Aorta (tissue), 5 donors: Measurements from ENCODE around the gene GMDS. TPM values are rescaled to one million over a fixed set of nuclear protein-coding genes. Genes with fewer than 3 reads are reported as not detected.

Experiments used
- ATAC-seq: fragments of 200-7000 bp; cut with Tn5 transposase; one replicate; pipeline ENCODE4 v1.9.1; 2022; ENCODE audit warnings: moderate library complexity; ENCODE audit not compliant: low FRiP score
- DNase-seq, 2 donors: peaks; one replicate each; pipeline ENCODE4 v3.0.0-alpha.2; 2020
- H3K27ac ChIP-seq, 2 donors: one replicate each; pipeline ENCODE4 v1.5.1; 2013; ENCODE audit warnings: low read length in 2 of 2, mild to moderate bottlenecking in 2 of 2, moderate library complexity in 2 of 2, control low read depth in 1 of 2, inconsistent platforms in 1 of 2, low read depth in 1 of 2
- H3K27me3 ChIP-seq, 2 donors: one replicate each; pipeline ENCODE4 v1.6.1; 2013; ENCODE audit warnings: control low read depth in 1 of 2, low read length in 1 of 2, mild to moderate bottlenecking in 1 of 2, moderate library complexity in 1 of 2; ENCODE audit not compliant: insufficient read depth in 2 of 2, control insufficient read depth in 1 of 2
- H3K36me3 ChIP-seq, 2 donors: one replicate each; pipeline ENCODE4 v1.6.1; 2013; ENCODE audit warnings: control low read depth in 1 of 2, low read length in 1 of 2, mild to moderate bottlenecking in 1 of 2; ENCODE audit not compliant: insufficient read depth in 2 of 2, control insufficient read depth in 1 of 2
- H3K4me1 ChIP-seq, 2 donors: one replicate each; pipeline ENCODE4 v1.6.1; 2013; ENCODE audit warnings: low read length in 2 of 2, control low read depth in 1 of 2, mild to moderate bottlenecking in 1 of 2, moderate library complexity in 1 of 2; ENCODE audit not compliant: insufficient read depth in 2 of 2, control insufficient read depth in 1 of 2
- H3K4me3 ChIP-seq, 2 donors: one replicate each; pipeline ENCODE4 v1.5.1; 2013; ENCODE audit warnings: low read length in 2 of 2, control low read depth in 1 of 2, mild to moderate bottlenecking in 1 of 2
- H3K9me3 ChIP-seq: one replicate; pipeline ENCODE4 v1.6.1; 2013; ENCODE audit warnings: mild to moderate bottlenecking, low read length; ENCODE audit not compliant: control insufficient read depth
- WGBS, 2 donors: extraction: QIAGEN DNeasy Blood & Tissue Kit; methylation state at CpG; one replicate each; pipeline ENCODE4 v1.1.7; 2013; 5-methylcytosine and 5-hydroxymethylcytosine counted together
- intact Hi-C, 2 donors: fragments of 100-400 bp; cut with DNase I; formaldehyde crosslinking; loops; one replicate each; pipeline versions ENCODE4 v1.14.2 to v1.15.0; 2022
- polyA plus RNA-seq, 2 donors: library from polyadenylated mRNA; stranded (reverse); fragments of 200-250 nt; gene quantifications; one replicate each; pipeline ENCODE4 v1.2.3, GENCODE V29; 2013
- total RNA-seq, 2 donors: library from RNA; stranded (reverse); fragmentation: NEBNext Ultra II Directional; extraction: Animal tissue kit (Norgen Biotek cat#: 25700); gene quantifications; one replicate each; pipeline ENCODE4 v1.2.1, GENCODE V29; 2021
- donor health status: healthy with polysubstance abuse.
- donor health status: Bipolar disorder and iron deficiency.
- donor health status: DM: no; HTN: no; CAD: no.
- donor health status: DM: no; HTN: no; CAD: no.
- donor health status: DM: yes; HTN: yes; CAD: no.

The GMDS gene
- total and polyA plus RNA-seq, 4 donors: 66.1 to 138 (median 84.9) TPM

DNA sequence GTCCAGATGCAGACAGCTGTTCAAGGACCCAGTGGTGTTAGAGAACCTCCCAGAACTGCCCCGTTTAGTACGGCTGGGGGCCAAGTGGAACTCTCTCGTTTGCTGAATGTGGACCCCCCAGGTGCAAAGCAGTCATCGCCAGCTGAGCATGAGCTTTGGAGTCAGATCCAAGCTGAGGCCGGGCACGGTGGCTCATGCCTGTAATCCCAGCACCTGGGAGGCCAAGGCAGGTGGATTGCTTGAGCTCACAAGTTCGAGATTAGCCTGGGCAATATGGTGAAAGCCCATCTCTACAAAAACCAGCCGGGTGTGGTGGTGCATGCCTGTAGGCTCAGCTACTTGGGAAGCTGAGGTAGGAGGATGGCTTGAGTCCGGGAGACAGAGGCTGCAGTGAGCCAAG is 606.0 kb downstream of the GMDS start:
- Histone ChIP-seq H3K27me3 (no peaks in the 10 kb centered on the region), H3K4me1 (no peaks in the 10 kb centered on the region), H3K36me3 (no peaks in the 10 kb centered on the region), H3K27ac (no peak overlapping the region), H3K4me3 (no peak overlapping the region), H3K9me3 (no peaks in the 10 kb centered on the region)
- ATAC-seq: no peak
- 86 to 92% methylated on average over 9 of the region's 9 CpGs for WGBS, 2 donors
- DNase-seq: no peak
- intact Hi-C loops: loop anchor here (5.0 to 10.0 kb wide), 2 partner anchors 38 to 365 kb away; no protein-coding TSS in a partner anchor

DNA sequence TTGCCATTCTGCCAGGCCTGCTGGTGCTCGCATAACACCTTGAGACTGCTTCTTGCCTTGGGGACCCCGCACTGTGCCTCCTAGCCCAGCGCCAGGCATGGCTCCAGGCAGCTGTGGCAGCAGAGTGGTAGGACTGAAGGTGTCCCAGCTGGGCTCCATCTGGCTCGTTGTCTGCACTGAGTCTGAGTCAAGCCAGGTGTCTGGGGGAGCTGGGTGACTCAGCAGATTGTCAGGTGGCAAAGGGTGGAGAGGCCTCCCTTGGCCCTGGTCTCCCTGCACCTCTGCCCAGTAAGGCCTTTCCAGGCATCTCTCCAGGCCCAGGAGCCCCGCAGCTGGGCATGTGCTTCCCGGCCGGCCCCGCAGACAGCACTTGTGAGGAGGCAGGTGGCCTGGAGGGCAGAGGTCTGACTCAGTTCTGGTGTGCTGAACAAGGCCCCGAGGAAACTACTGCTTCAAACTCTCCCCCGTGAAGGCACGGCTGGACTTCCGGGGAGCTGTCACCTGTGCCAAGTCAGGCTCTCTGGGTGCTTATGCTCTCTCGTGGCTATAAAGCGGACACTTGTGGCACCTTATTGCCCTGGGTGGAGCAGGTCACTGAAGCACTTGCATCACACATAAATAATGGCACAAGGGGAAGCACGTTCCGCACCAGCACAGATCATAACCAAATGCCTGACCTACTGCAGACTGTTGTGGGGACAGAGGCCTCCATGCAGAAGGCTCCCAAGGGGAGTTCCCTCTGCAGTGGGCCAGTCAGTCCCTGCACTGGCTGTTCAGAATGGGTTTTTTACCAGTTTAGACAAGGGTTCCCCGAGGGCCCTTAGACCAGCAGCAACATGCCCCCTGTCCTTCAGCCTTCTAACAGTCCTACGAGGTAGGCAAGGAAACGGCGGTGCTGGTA is 608.2 kb downstream of the GMDS start:
- Histone ChIP-seq H3K4me1 (no peaks in the 10 kb centered on the region), H3K27ac (no peak overlapping the region), H3K36me3 (no peaks in the 10 kb centered on the region), H3K9me3 (no peaks in the 10 kb centered on the region), H3K4me3 (no peak overlapping the region), H3K27me3 (no peaks in the 10 kb centered on the region)
- WGBS, 2 donors: 70 to 74% methylated on average over 20 of the region's 20 CpGs
- no peak for ATAC-seq
- intact Hi-C loops: loop anchor here (5.0 to 10.0 kb wide), 2 partner anchors 40 to 368 kb away; no protein-coding TSS in a partner anchor
- DNase-seq: no peak

DNA sequence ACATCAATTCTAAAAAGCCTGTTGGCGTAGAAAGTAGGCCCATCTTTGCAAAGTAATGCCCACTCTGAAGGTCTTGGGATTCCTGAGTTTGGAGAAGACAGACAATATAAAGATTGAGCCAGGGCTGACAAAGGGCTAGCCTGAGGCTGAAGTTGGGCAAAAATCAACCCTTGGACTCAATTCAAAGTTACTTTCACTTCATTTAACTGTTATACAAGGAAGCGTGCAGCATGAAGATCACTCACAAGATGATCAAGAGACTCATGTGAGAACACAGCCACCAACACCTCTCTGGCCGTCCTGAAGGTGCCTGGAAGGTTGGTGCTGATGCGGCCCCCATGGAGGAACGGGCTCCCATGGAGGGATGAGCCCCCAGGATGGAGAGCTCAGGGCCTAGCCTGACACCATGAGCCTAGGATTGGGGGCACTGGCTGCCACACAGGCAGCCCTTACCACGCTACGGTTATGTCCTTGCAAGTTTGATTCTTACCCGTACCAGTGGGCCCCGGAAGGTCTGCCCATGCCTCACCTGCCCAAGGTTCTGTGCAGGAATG is 609.1 kb downstream of the GMDS start:
- no peak overlapping the region for H3K4me3 ChIP-seq
- intact Hi-C loops: loop anchor here (5.0 to 10.0 kb wide), 2 partner anchors 41 to 368 kb away; no protein-coding TSS in a partner anchor
- DNase-seq (no peak), ATAC-seq (no peak)
- H3K4me1 ChIP-seq: no peaks in the 10 kb centered on the region
- 89 to 90% methylated on average over 9 of the region's 9 CpGs for WGBS, 2 donors
- no peak overlapping the region for H3K27ac ChIP-seq
- H3K36me3 ChIP-seq: no peaks in the 10 kb centered on the region
- no peaks in the 10 kb centered on the region for H3K9me3 ChIP-seq
- H3K27me3 ChIP-seq: no peaks in the 10 kb centered on the region

DNA sequence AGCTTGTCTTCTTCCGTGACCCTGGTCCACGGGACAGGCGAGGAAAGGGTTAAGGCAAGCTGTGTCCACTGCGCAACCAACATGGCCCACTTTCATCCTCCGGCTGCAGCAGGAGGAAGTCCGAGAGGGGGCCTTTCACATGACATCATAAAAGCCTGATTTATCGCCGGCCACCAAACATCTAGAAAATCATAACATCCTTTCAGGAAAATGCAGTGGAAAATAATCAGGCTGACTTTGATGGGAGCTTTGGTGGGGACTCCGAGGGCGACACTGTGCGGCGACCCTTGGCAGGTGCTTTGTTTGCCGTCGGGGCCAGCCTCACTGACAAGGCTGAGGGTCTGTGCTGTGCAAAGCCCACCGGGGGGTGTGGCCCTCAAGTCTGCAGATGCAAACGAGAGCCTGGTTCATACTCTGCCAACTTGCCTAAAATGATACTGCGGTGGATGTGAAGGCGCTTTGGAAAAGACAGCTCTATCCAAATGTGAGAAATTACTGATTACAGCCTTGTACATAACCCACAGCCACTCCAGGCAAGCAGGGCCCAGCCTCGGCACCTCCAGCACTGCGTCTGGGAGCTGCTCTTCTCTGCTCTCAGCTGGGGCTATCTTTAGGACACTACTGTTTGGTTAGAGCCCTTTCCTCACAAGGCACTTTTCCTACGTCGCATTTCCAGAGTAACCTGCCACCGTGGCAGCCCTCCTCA is 609.9 kb downstream of the GMDS start:
- Histone ChIP-seq H3K9me3 (no peaks in the 10 kb centered on the region), H3K27me3 (no peaks in the 10 kb centered on the region), H3K4me1 (peaks cover 0 to 4% of the 10 kb centered on the region in 2 donors), H3K36me3 (no peaks in the 10 kb centered on the region), H3K4me3 (no peak overlapping the region), H3K27ac (no peak overlapping the region)
- WGBS, 2 donors: 22 to 33% methylated on average over 23 of the region's 23 CpGs
- ATAC-seq (peak; percentile 2), DNase-seq (no peak)
- intact Hi-C loops: loop anchor here (5.0 to 10.0 kb wide), 2 partner anchors 42 to 369 kb away; no protein-coding TSS in a partner anchor

DNA sequence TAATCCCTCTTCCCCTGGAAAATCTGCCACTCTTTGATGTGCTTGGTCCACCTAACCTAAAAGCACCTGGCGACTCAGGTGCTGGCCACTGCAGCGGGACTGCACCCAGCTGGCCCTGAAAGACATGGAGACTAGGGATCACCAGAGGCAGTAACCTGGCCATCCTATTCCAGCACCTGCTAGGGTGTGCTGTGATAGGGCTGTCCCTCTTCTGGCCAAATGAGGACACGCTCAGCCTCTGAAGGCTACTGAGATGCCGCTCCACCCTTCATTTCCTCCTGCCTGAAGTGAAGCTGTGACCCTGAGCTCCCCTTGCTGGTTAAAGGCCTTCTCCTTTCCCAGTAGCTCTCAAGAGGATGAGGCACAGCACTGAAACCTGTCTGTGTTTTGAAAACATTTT is 611.3 kb downstream of the GMDS start:
- WGBS, 2 donors: 95 to 98% methylated on average over 4 of the region's 4 CpGs
- Histone ChIP-seq H3K27me3 (no peaks in the 10 kb centered on the region), H3K4me1 (peaks cover 0 to 4% of the 10 kb centered on the region in 2 donors), H3K9me3 (no peaks in the 10 kb centered on the region), H3K4me3 (no peak overlapping the region), H3K27ac (no peak overlapping the region), H3K36me3 (no peaks in the 10 kb centered on the region)
- intact Hi-C loops: loop anchor here in 1 of 2 donors (10.0 kb wide), 1 partner anchor 371 kb away; no protein-coding TSS in a partner anchor
- DNase-seq (no peak), ATAC-seq (no peak)

DNA sequence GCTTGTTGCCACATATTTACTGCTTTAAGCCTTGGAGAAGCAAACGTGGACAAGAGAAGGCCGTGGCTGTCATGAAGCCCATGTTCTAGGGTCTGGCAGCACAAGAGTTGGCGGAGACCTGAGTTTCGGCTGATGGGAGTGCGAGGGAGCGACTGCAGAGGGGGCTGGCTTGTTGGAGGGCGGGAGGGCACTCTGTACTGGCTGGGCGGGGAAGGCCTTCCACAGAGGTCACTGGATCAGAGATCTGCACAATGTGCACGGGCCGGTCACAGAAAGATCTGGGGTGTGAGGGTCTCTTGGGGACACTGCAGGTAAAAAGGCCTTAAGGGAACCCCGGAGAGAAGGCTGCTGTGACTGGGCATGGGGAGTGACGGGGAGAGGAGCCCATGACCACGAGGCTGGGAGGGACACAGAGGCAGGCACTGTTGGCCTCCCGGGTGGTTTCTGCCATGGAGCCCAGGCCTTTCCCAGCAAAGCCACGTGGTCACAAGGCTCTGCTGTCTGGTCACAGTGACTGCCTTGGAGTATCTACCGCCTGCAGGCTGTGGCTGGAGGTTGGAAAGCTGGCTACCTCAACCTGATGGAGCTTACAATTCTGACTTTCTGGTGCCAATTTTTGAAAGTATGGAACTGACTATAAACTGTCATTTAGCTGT is 611.9 kb downstream of the GMDS start:
- Histone ChIP-seq H3K4me3 (no peak overlapping the region), H3K36me3 (no peaks in the 10 kb centered on the region), H3K4me1 (peaks cover 0 to 4% of the 10 kb centered on the region in 2 donors), H3K27me3 (no peaks in the 10 kb centered on the region), H3K27ac (no peak overlapping the region), H3K9me3 (no peaks in the 10 kb centered on the region)
- ATAC-seq (no peak), DNase-seq (no peak)
- intact Hi-C loops: loop anchor here in 1 of 2 donors (10.0 kb wide), 1 partner anchor 371 kb away; no protein-coding TSS in a partner anchor
- WGBS, 2 donors: 93% methylated on average over 16 of the region's 16 CpGs

DNA sequence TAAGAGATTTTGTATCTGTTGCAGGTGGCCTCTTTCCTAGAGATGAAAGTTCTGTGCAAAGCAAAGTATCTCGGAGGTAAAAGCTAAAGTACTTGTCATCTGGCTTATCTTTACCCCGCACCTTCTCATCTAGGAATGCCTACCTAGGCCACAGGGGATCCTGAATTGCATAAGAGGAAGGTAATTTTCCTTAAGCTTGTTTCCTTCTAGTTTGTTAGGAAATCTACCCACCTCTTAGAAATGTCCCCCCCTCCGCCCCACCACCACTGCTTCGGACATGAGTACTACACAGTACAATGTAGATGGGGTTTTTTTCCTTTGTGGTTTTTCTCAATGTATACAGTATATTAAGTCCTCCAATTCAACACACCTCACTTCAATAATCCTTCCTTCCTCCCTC is 614.2 kb downstream of the GMDS start:
- H3K27ac ChIP-seq: no peak overlapping the region
- no peaks in the 10 kb centered on the region for H3K27me3 ChIP-seq
- DNase-seq (no peak), ATAC-seq (no peak)
- peaks cover 2 to 4% of the 10 kb centered on the region in 2 donors for H3K4me1 ChIP-seq
- WGBS, 2 donors: 96 to 98% methylated on average over 4 of the region's 4 CpGs
- no peaks in the 10 kb centered on the region for H3K36me3 ChIP-seq
- intact Hi-C loops: loop anchor here in 1 of 2 donors (10.0 kb wide), 1 partner anchor 374 kb away; no protein-coding TSS in a partner anchor
- no peaks in the 10 kb centered on the region for H3K9me3 ChIP-seq
- H3K4me3 ChIP-seq: no peak overlapping the region

DNA sequence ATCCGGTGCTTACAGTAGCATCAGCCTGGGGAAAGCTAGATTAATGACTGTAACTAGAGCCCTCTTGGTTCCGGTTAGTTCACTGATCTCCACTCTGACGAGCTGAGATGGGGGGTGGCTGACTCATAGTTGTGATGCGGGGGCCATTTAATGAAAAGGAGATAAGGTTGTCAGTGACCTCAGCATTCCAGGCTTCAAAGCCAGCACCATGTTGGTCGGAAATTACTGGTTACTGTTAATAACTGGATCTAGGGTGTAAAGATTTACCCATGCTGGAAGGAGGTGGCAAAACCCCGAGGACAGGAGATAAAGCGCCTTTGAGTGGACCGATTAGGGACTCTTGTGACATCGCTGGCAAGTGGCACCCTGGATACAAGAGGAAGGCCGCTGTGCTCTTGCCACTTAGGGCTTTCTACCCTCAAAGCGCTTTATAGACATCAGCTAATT is 614.6 kb downstream of the GMDS start:
- H3K27me3 ChIP-seq: no peaks in the 10 kb centered on the region
- peaks cover 2 to 4% of the 10 kb centered on the region in 2 donors for H3K4me1 ChIP-seq
- H3K4me3 ChIP-seq: no peak overlapping the region
- no peaks in the 10 kb centered on the region for H3K9me3 ChIP-seq
- peak overlapping the region in 1 of 2 donors; percentile 16 for H3K27ac ChIP-seq
- 41 to 44% methylated on average over 11 of the region's 11 CpGs for WGBS, 2 donors
- intact Hi-C loops: loop anchor here in 1 of 2 donors (10.0 kb wide), 1 partner anchor 374 kb away; no protein-coding TSS in a partner anchor
- no peak for ATAC-seq
- no peak for DNase-seq
- H3K36me3 ChIP-seq: no peaks in the 10 kb centered on the region
